ENCODE measurements around the gene NELFB.
A peak's percentile ranks its signal among the peaks of the same experiment; 100 is the strongest.

Gene NELFB

DNA sequence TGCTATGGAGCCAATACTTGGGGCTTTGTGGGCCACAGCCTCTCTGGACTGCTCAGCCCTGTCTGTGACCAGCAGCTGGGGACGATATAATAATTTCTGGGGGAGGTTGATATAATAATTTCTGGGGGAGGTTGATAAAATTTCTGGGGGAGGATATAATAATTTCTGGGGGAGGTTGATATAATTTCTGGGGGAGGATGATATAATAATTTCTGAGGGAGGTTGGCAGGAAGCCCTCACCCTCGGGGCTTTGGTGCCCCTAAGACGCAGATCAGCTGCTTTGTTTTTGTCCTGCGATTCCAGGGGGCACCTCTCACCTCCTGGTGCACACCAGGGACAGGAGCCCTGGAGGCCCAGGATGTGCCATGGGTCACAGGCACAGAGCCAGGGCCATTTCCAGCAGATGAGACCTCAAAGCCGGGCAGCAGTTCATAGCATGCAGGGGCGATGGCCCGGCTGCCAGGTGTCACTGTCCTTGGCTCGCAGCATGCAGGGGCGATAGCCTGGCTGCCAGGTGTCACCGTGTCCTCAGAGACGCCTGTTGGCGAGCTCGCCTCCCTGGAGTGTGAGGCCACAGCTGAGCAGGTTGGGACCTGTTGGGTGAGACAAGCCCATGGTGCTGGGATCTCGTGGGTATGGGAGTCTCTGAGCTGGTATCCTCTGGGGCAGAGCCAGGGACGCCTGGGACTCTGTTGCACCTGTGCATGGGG, 18.6 kb downstream of the NELFB start:
- H3K4me3 ChIP-seq (ENCODE audit: low read depth, low read length), result no peak overlapping the region
- TF ChIP-seq POLR2A (IDR thresholded peaks at IDR 0.05; ENCODE audit: extremely low read depth, insufficient read length), result no peak
- TF ChIP-seq MAX (IDR thresholded peaks at IDR 0.05; ENCODE audit: low read depth, low read length), result no peak
- no peak for TF ChIP-seq CTCF (IDR thresholded peaks at IDR 0.05; ENCODE audit: low read depth, low read length)
- TF ChIP-seq MYC (IDR thresholded peaks at IDR 0.05; ENCODE audit: low read depth, low read length), result no peak
- no peak for DNase-seq (ENCODE audit: low read depth)

- no peak overlapping the region for H3K4me3 ChIP-seq (ENCODE audit: low read depth, low read length)
- TF ChIP-seq POLR2A (IDR thresholded peaks at IDR 0.05; ENCODE audit: extremely low read depth, insufficient read length) (no peak), MYC (IDR thresholded peaks at IDR 0.05; ENCODE audit: low read depth, low read length) (no peak), CTCF (IDR thresholded peaks at IDR 0.05; ENCODE audit: low read depth, low read length) (no peak), MAX (IDR thresholded peaks at IDR 0.05; ENCODE audit: low read depth, low read length) (no peak)
- no peak for DNase-seq (ENCODE audit: low read depth)
Observed at GRCh38 chr9:137275203-137275587, 20.1 kb downstream of the NELFB start.

DNA sequence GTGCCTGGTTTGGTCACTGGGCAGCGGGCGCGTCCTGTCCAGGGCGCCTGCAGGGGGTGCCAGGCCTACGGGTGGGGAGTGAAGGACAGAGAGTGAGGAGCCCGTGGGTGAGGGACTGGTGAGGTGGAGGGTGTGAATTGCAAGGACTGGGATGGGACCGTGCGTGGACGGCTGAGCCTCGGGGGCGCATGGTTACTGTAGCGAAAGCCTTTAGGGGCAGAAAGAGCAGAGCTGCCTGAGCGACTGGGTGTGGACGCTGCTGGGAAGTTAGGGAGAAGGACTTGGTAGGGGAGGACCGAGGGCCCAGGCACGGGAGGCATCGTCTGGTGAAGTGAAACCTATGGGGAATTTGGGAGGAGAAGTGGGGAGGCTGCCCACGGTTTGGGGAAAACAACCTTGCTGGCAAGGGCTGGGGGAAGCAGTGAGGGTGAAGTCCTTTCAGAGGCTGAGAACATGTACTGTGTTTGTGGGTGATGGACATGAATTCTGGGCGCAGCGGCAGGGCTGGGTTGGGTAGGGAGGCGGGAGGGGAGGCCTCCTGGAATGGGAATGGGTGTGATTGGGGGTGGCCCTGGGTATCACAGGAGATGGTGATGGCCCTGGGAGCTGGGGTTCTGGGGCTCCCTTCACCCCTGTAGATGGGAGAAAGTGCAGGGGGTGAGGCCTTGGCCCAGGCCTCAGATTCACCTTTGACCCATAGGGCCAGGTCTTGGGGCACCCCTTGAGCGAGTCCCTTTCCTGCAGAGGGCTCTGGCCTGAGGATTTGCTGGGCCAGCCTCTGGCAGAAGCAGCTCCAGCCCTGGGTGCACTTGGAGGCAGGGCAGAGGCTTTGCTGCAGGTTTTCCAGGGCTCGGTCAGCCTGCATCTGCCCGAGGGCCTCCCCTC, 20.7 kb downstream of the NELFB start:
- no peak overlapping the region for H3K4me3 ChIP-seq (ENCODE audit: low read depth, low read length)
- no peak for DNase-seq (ENCODE audit: low read depth)
- TF ChIP-seq MAX (IDR thresholded peaks at IDR 0.05; ENCODE audit: low read depth, low read length) (no peak), CTCF (IDR thresholded peaks at IDR 0.05; ENCODE audit: low read depth, low read length) (no peak), POLR2A (IDR thresholded peaks at IDR 0.05; ENCODE audit: extremely low read depth, insufficient read length) (no peak), MYC (IDR thresholded peaks at IDR 0.05; ENCODE audit: low read depth, low read length) (no peak)

- DNase-seq (ENCODE audit: low read depth), result peak; percentile 91
- H3K4me3 ChIP-seq (ENCODE audit: low read depth, low read length), result peak overlapping the region; percentile 63
- TF ChIP-seq CTCF (IDR thresholded peaks at IDR 0.05; ENCODE audit: low read depth, low read length), result no peak
- no peak for TF ChIP-seq POLR2A (IDR thresholded peaks at IDR 0.05; ENCODE audit: extremely low read depth, insufficient read length)
- peak; percentile 98 for TF ChIP-seq MYC (IDR thresholded peaks at IDR 0.05; ENCODE audit: low read depth, low read length)
- peak; percentile 97 for TF ChIP-seq MAX (IDR thresholded peaks at IDR 0.05; ENCODE audit: low read depth, low read length)
Observed at GRCh38 chr9:137276473-137277328, 21.6 kb downstream of the NELFB start.

DNA sequence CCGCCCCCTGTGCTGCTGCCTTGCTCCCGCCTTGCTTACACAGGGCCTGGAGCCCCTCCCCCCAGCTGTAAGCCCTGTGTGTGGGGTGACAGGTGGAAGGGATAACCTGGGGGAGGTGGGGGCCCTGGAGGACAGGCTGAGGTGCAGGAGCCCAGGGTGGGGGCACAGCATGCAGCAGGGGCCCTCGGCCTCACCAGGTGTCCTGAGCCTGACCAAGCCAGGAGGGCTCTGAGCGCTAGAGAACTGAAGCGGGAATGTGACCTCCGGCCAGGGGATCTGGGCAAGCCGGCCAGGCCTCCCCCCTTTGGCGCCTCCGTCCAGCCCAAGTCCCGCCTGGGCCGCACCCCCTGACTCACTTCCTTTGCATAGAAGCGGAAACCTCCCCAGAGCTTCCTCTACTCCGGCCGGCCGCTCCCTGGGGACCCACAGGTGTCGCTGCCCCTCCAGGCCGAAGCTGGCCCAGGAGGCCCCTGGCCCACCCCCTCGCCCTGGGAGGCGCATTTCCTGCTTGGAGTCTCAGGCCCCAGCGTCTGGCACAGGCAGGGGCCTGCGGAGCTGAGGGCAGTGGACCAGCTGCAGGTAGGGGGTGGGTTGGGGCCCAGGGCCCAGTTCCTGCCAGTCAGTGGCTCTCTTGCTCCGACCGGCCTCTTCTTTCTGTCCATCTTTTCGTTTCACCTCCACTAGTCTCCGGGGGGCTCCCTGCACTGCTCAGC, 22.4 kb downstream of the NELFB start, which contains the start of gene TOR4A:
TOR4A (plus strand) TSS at position 398 of the 713 bp plus-strand sequence. CDS start 964 bp downstream, outside the sequence.
- DNase-seq (ENCODE audit: low read depth), result peak; percentile 95
- TF ChIP-seq CTCF (IDR thresholded peaks at IDR 0.05; ENCODE audit: low read depth, low read length) (no peak), MAX (IDR thresholded peaks at IDR 0.05; ENCODE audit: low read depth, low read length) (no peak), MYC (IDR thresholded peaks at IDR 0.05; ENCODE audit: low read depth, low read length) (peak; percentile 12; the same call in 1 of the 2 replicates), POLR2A (IDR thresholded peaks at IDR 0.05; ENCODE audit: extremely low read depth, insufficient read length) (peak; percentile 38)
- H3K4me3 ChIP-seq (ENCODE audit: low read depth, low read length), result peak within 1 kb of the TSS; percentile 63
